Activated CD4-positive, alpha-beta T cell treated with anti-CD3 and anti-CD28 coated beads, Interleukin-2, Interleukin-6, amounts not matched to agents 100 ng/mL and 50 ng/mL, durations not matched to agents 16 hours and 8 hours (primary cell): ENCODE measurements around the gene USP20.

ENCODE experiments used
- DNase-seq: peaks from one replicate; pipeline ENCODE4 v3.0.0-alpha.2; 2020

Gene USP20

DNA sequence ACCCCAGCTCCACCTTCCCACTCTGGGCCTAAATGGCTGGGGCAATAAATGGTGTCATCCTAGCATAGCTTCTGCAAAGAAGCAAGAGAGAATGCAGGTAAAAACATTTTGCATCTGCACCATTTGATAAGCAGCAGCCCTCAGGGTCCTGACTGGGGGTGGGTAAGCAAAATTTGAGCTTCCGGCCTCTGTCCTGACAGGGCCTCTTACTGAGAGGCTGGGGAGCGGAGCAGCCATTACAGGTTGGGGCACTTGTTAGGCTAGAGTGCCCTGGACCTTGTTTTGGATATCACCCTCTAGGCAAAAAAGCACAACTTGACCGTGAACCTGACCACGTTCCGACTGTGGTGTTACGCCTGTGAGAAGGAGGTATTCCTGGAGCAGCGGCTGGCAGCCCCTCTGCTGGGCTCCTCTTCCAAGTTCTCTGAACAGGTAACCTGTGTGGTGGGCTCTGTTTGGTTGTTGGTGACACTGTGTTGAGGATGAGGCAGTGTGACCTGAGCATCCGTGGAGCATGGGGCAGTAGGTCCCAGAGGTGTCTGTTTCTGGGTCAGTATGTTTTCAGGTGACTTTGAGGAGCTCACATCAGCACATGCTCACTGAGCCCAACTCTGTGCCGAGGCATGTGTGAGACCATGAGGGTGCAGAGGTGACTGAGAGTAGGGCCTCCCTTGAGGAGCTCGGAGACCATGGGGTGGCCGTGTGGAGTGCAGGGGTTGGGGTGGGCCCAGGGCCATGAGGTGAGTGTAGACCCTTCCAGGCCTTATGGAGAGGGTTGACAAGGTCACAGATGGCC lies 23.1 kb downstream of the USP20 start:
- no peak for DNase-seq

DNA sequence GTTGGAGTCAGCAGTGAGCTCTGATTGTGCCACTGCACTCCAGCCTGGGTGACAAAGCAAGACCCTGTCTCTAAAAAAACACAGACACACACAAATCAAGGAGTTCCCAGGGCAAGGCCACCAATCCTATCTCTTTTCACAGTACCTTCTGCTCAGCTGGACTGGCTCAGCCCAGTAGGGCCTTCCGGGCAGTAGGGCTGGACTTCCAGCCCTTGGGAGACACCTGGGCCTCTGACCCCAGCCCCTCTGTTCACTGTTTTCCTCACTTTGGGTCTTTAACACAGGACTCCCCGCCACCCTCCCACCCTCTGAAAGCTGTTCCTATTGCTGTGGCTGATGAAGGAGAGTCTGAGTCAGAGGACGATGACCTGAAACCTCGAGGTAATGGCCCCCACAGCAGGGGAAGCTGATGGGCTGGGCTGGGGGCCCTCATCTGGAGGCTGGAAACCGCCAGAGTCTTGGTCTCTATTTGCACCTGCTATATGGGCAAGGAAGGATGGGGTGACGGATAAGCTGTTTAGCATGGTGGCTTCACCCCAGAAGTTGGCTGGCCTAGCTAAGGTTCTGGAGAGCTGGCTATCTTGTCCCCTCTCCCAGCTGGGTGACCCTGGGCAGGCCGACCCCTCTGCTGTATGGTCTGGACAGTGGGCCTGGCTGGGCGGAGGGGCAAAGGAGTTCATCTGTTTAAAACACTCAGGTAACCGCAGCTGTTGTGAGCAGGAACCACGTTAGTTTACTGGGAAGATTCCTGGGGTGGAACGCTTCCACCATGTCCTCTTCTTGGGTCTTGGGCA lies 25.6 kb downstream of the USP20 start:
- peak; percentile 62 for DNase-seq

DNA sequence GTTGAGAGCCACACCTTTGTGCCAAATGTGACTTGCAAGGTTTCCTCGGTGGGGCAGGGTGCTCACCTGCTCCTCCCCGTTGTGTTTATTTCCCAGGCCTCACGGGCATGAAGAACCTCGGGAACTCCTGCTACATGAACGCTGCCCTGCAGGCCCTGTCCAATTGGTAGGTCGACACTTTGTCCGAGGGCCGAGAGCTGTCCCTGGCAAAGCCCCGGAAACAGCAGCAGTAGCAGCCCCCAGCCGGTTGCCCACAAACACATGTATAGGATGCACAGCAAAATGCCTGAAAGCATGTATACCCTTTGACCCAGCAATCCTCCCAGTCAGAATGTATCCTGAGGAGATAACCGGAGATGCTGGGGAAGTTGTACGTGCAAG lies 26.2 kb downstream of the USP20 start:
- DNase-seq: no peak

DNA sequence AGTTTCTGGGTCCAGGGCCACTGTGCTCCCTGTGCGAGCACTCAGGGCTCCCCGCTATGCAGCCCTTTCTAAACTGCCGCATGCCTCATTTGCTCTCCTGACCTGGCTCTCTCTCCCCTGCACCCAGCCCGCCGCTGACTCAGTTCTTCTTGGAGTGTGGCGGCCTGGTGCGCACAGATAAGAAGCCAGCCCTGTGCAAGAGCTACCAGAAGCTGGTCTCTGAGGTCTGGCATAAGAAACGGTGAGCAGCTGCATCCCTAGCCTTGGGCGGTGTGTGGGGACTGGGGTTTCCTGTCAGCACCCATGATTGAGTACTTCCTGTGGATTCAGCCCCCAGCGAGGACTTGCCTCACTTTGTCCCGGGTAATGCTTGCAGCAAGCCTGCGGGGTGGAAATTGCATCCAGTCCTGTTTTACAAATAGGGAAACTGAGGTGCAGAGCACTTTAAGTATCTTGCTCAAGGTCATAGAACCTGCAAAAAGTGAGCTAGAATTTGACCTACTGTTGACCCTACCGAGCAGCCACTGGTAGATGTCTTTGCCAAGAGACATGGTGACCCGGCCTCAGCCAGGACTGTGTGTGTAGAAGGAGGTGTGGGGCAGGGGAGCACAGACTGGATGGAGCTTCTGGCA lies 27.9 kb downstream of the USP20 start:
- DNase-seq: peak; percentile 92

DNA sequence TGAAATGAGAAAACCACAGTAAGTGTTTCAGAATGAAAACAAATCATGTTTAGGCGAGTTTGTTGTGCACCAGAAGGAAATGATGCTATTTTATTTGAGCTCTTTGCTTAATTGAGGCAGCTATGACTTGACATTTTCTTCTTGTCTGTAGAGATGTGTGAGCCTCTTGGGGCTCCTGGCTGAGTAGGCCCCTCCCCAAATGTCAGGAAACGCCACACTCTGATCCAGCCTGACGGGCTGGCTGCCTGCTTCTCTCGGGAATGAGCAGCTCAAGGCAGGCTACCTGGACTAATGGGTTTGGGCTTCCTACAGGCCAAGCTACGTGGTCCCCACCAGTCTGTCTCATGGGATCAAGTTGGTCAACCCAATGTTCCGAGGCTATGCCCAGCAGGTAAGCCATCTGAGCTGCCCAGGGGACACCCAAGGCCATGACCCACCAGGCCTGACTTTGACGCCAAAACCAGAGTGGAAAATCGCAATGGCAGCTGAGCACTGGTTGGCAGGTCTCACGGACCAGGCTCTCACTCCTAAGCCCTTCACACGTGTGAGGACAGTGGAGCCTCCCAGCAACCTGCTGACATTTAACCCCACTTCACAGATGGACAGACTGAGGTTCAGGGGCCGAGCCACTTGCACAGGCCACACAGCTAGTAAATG lies 29.9 kb downstream of the USP20 start:
- DNase-seq: peak; percentile 73

- DNase-seq: peak; percentile 22
Measured at GRCh38 chr9:129865668-129866320, 30.5 kb downstream of the USP20 start.

DNA sequence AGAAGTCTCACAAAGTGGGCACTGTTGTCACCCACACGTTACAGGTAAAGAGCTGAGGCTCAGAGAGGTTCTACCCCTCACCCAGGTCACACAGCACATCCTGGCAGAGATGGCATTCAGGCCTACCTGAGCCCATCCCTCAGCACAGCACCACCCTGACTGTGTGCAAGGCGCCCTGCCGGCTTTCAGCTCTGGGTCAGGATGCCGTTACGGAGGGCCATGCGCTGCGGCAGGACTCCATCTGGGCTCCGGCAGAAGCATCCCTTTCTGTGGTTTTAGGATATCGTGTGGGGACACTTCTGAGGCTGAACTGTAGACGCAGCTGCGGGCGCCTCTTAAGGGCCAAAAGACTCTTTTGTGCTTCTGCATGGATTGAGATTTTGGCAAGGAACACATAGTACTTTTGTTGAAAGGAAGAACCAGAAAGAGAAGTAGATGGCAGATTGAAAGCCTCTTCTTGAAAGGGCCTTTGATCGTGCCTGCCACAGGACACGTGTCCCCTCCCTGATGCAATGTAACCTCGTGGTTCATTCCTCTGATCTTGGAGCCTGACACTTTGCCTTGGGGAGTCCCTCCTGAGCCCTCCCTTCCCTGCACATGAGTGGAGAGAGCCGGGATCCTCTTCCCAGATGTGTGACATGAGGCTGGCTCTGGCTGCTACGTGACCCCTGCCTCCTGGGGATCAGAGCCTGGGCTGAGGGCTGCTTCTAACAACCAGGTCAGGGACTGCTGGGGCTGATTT lies 31.3 kb downstream of the USP20 start:
- DNase-seq: peak; percentile 43

- peak; percentile 37 for DNase-seq
Measured at GRCh38 chr9:129867136-129868022, 32.1 kb downstream of the USP20 start.

GRCh38 chr9:129868023-129868871 lies 33.0 kb downstream of the USP20 start:
- peak; percentile 8 for DNase-seq

DNA sequence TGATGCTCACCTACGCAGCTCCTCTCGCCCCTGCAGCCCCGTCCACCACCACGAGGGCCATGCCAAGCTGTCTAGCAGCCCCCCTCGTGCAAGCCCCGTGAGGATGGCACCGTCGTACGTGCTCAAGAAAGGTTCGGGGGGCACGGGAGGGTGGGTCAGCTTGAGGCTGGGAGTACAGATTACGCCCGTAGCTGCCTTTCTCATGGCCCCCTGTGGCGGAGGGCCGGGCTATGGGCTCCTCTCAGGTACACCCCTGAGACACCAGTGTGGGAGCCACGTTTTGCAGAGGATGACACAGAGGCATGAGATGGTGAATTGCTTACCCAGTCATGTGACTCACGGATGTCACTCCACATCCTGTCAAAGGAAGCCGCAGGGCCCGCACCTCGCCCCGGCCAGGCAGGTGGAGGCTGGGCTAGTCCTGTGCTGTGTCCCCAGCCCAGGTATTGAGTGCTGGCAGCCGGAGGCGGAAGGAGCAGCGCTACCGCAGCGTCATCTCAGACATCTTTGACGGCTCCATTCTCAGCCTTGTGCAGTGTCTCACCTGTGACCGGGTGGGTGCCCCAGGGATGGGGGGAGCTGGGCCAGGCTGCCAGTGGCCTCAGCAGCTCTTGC lies 33.7 kb downstream of the USP20 start:
- peak; percentile 94 for DNase-seq

GRCh38 chr9:129869585-129870501 lies 34.6 kb downstream of the USP20 start:
- no peak for DNase-seq

GRCh38 chr9:129871046-129871445 lies 35.8 kb downstream of the USP20 start:
- DNase-seq: no peak

DNA sequence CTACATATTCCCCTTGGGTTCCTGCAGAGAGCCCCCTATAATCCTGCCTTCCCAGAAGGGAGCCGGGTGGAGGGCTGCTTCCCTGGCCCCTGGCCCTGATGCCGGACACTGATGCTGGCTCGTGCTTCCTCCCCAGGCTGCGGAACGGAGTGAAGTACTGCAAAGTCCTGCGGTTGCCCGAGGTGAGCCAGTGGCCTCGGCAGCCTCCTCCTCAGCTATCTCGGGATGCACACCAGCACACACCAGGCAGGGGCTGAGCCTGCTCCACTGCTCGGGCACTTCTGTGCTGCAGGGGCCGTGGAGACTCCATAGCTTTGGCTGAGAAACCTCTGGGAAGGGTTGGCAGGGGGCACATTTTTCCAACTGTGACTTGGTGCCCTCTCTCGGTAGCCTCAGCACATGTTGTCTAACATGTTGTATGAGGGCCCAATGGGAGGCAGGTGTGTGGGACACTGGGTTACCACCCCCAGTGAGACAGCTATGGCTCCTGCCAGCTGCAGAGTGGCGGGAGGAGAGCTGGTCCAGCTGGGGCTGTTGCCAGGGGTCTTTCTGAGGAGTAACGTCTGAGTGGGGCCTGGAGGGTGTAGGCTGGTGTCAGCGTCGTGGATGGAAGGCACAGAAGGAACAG lies 38.4 kb downstream of the USP20 start:
- no peak for DNase-seq

DNA sequence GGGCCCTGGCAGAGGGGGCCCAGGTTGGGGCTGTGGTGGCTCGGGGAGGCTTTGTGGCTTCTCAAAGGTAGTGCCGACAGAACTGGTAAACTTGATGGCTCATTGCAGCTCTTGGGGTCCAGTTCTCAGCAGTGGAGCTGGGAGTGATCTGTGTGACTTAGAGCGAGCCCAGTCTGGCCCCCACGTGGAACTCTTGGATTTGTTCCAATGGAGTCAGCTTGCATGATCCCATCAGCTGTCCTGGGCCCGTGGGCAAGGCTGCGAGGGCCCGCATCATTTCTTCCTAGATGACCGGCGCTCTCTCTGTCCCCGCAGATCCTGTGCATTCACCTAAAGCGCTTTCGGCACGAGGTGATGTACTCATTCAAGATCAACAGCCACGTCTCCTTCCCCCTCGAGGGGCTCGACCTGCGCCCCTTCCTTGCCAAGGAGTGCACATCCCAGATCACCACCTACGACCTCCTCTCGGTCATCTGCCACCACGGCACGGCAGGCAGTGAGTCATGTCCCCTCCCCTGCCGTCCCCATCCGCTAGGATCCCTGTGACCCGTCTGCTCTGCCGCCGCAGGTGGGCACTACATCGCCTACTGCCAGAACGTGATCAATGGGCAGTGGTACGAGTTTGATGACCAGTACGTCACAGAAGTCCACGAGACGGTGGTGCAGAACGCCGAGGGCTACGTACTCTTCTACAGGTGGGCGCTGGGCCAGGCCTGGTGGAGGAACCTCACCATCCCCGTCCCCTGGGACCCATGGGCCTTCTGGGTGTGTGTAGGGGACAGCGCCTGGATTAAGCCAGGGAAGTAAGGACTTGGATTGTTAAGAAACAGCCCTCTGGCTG lies 39.2 kb downstream of the USP20 start:
- no peak for DNase-seq

DNA sequence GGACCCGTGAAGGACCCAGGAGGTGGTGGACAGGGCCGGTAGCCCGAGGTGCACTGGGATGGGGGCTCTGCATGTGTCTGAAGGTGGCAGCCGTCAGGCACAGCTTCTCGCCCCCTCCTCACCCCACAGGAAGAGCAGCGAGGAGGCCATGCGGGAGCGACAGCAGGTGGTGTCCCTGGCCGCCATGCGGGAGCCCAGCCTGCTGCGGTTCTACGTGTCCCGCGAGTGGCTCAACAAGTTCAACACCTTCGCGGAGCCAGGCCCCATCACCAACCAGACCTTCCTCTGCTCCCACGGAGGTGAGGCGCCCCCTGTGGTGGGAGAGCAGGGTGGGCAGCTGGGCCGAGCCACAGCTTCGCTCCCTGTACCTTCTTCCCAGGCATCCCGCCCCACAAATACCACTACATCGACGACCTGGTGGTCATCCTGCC lies 39.9 kb downstream of the USP20 start:
- DNase-seq: no peak

DNA sequence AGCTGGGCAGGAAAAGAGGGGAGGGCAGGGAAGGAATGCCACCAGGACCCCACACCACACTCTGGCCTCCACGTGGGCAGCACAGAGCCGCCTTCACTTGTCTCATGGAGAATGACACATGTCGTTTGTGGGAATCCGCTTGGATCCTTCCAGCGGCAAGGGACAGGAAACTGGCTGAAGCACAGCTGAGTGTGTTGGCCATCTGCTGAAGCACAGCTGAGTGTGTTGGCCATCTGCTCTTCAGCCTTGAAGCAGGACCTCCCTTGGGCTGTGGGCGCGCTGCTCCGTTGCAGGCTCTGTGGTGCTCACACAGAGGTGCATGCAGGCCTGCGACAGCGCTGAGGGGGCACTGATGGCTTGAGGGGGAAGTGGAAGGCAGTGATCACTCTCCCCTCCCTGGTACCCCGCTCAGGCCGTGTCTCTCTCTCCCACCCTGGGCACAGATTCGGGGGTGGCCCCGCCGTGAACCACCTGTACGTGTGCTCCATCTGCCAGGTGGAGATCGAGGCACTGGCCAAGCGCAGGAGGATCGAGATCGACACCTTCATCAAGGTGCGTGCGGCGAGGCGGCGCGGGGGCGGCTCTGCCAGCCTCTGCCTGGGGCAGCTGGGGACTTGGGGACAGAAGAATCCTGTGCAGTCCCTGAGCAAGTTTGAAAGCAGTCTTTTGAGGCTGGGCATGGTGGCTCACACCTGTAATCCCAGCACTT lies 40.6 kb downstream of the USP20 start:
- DNase-seq: no peak
